Measurements from ENCODE around the gene CCNB1IP1.

DNA sequence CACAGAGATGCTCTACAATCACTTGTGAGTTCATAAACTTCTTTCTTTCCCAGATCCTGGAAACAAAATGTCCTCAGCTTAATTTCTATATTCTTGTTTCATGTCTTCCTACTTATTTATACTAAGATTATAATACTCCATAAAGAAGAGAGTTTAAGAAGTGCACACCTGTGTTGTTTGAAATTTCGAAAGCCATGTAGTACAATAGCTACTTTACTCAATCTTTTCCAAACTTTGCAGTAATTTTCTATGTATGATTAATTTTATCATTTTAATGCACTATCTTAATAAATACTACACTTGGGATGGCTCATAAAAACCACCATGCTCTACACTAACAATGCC lies 27.0 kb downstream of the CCNB1IP1 start:
- TF ChIP-seq, protein P1, sequence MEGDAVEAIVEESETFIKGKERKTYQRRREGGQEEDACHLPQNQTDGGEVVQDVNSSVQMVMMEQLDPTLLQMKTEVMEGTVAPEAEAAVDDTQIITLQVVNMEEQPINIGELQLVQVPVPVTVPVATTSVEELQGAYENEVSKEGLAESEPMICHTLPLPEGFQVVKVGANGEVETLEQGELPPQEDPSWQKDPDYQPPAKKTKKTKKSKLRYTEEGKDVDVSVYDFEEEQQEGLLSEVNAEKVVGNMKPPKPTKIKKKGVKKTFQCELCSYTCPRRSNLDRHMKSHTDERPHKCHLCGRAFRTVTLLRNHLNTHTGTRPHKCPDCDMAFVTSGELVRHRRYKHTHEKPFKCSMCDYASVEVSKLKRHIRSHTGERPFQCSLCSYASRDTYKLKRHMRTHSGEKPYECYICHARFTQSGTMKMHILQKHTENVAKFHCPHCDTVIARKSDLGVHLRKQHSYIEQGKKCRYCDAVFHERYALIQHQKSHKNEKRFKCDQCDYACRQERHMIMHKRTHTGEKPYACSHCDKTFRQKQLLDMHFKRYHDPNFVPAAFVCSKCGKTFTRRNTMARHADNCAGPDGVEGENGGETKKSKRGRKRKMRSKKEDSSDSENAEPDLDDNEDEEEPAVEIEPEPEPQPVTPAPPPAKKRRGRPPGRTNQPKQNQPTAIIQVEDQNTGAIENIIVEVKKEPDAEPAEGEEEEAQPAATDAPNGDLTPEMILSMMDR (IDR thresholded peaks at IDR 0.05) = no peak
- TF ChIP-seq POLR2A (IDR thresholded peaks at IDR 0.05) = no peak
